ENCODE measurements around the gene C12orf56. TPM values are rescaled to one million over a fixed set of nuclear protein-coding genes. Genes with fewer than 3 reads are reported as not detected.

Gene C12orf56
- polyA plus RNA-seq, 1 donor (not counting 4 experiments of a cell fraction or from before 2014, with no cell fraction given): 0.14 TPM

GRCh38 chr12:64418209-64418608 is 27.7 kb upstream of the C12orf56 start:
- Histone ChIP-seq H3K79me2 (ENCODE audit: control insufficient read depth, insufficient read depth, low read length) (no peaks in the 10 kb centered on the region), H3K4me2 (ENCODE audit: control insufficient read depth, extremely low read depth, insufficient read depth, low read depth, low read length) (no peak overlapping the region), H4K20me1 (ENCODE audit: control insufficient read depth, extremely low read depth, insufficient read depth, low read length) (no peaks in the 10 kb centered on the region), H3K4me1 (ENCODE audit: control insufficient read depth, extremely low read depth, insufficient read depth, low read length) (no peaks in the 10 kb centered on the region), H2AFZ (ENCODE audit: control insufficient read depth, low read length) (no peak overlapping the region), H3K27me3 (ENCODE audit: control insufficient read depth, extremely low read depth, insufficient read depth, low read length) (no peaks in the 10 kb centered on the region), H3K9me1 (ENCODE audit: control insufficient read depth, extremely low read depth, insufficient read depth, low read length) (no peaks in the 10 kb centered on the region), H3K9ac (ENCODE audit: control insufficient read depth, extremely low read depth, insufficient read depth, low read length) (no peak overlapping the region), H3K9me3 (ENCODE audit: control insufficient read depth, low read depth, low read length) (no peaks in the 10 kb centered on the region), H3K36me3 (ENCODE audit: control insufficient read depth in 2 of 2, extremely low read depth in 1 of 2, insufficient read depth in 2 of 2, low read length in 2 of 2) (peaks cover 19 to 21% of the 10 kb centered on the region in 2 experiments), H3K4me3 (ENCODE audit: control insufficient read depth in 2 of 3, extremely low read depth in 1 of 3, insufficient read depth in 2 of 3, low read depth in 1 of 3, low read length in 3 of 3) (no peak overlapping the region), H3K27ac (ENCODE audit: control insufficient read depth, insufficient read depth, low read length) (no peak overlapping the region)
- no peak for FAIRE-seq
- dilution Hi-C loops (cut with MboI; ENCODE audit: extremely low pct_ligation_motif_present, low sequenced_read_pairs): no loop called here
- TF ChIP-seq CTCF (optimal IDR thresholded peaks at IDR 0.05 in 1 of 3, IDR thresholded peaks at IDR 0.05 in 1 of 3, conservative IDR thresholded peaks at IDR 0.05 in 1 of 3; ENCODE audit: extremely low read depth in 1 of 3, insufficient read depth in 2 of 3, low read length in 3 of 3): no peak
- TF ChIP-seq EZH2 (IDR thresholded peaks at IDR 0.05; ENCODE audit: low read length): no peak
- DNase-seq (ENCODE audit: low read depth, low spot score): no peak

- TF ChIP-seq EZH2 (IDR thresholded peaks at IDR 0.05; ENCODE audit: low read length) (no peak), CTCF (optimal IDR thresholded peaks at IDR 0.05 in 1 of 3, IDR thresholded peaks at IDR 0.05 in 1 of 3, conservative IDR thresholded peaks at IDR 0.05 in 1 of 3; ENCODE audit: extremely low read depth in 1 of 3, insufficient read depth in 2 of 3, low read length in 3 of 3) (no peak)
- dilution Hi-C loops (cut with MboI; ENCODE audit: extremely low pct_ligation_motif_present, low sequenced_read_pairs): no loop called here
Measured at GRCh38 chr12:64413884-64414283, 23.3 kb upstream of the C12orf56 start.

More at GRCh38 chr12:64413884-64414283, 23.3 kb upstream of the C12orf56 start:
- H3K4me1 ChIP-seq (ENCODE audit: control insufficient read depth, extremely low read depth, insufficient read depth, low read length): no peaks in the 10 kb centered on the region
- H3K9me3 ChIP-seq (ENCODE audit: control insufficient read depth, low read depth, low read length): no peaks in the 10 kb centered on the region
- H4K20me1 ChIP-seq (ENCODE audit: control insufficient read depth, extremely low read depth, insufficient read depth, low read length): peaks cover 2% of the 10 kb centered on the region
- H3K27ac ChIP-seq (ENCODE audit: control insufficient read depth, insufficient read depth, low read length): no peak overlapping the region
- H3K9me1 ChIP-seq (ENCODE audit: control insufficient read depth, extremely low read depth, insufficient read depth, low read length): no peaks in the 10 kb centered on the region
- no peak overlapping the region for H3K9ac ChIP-seq (ENCODE audit: control insufficient read depth, extremely low read depth, insufficient read depth, low read length)
- FAIRE-seq: no peak
- H3K27me3 ChIP-seq (ENCODE audit: control insufficient read depth, extremely low read depth, insufficient read depth, low read length): no peaks in the 10 kb centered on the region
- peaks cover 22% of the 10 kb centered on the region for H3K79me2 ChIP-seq (ENCODE audit: control insufficient read depth, insufficient read depth, low read length)
- DNase-seq (ENCODE audit: low read depth, low spot score): no peak
- H3K4me3 ChIP-seq (ENCODE audit: control insufficient read depth in 2 of 3, extremely low read depth in 1 of 3, insufficient read depth in 2 of 3, low read depth in 1 of 3, low read length in 3 of 3): no peak overlapping the region
- peaks cover 27% of the 10 kb centered on the region in 2 experiments for H3K36me3 ChIP-seq (ENCODE audit: control insufficient read depth in 2 of 2, extremely low read depth in 1 of 2, insufficient read depth in 2 of 2, low read length in 2 of 2)
- no peak overlapping the region for H2AFZ ChIP-seq (ENCODE audit: control insufficient read depth, low read length)
- no peak overlapping the region for H3K4me2 ChIP-seq (ENCODE audit: control insufficient read depth, extremely low read depth, insufficient read depth, low read depth, low read length)

Data from keratinocyte (primary cell).